HG03442 (cell line): ENCODE results near the gene MYO15A.

ENCODE experiments used
- ATAC-seq: cut with Tn5 transposase; IDR thresholded peaks from one replicate; pipeline ENCODE4 v1.9.1; 2021; ENCODE audit warnings: mild to moderate bottlenecking, moderate library complexity; ENCODE audit not compliant: unreplicated experiment

MYO15A gene

GRCh38 chr17:18129041-18129502, 20.5 kb downstream of the MYO15A start:
- no peak for ATAC-seq

GRCh38 chr17:18132711-18133110, 24.2 kb downstream of the MYO15A start:
- ATAC-seq: no peak

- no peak for ATAC-seq
Measured at GRCh38 chr17:18136357-18136756, 27.8 kb downstream of the MYO15A start.

- no peak for ATAC-seq
Measured at GRCh38 chr17:18138065-18138749, 29.7 kb downstream of the MYO15A start.

- no peak for ATAC-seq
Measured at GRCh38 chr17:18139092-18139491, 30.5 kb downstream of the MYO15A start.

- ATAC-seq: no peak
Measured at GRCh38 chr17:18139498-18139897, 30.9 kb downstream of the MYO15A start.

- no peak for ATAC-seq
Measured at GRCh38 chr17:18139949-18140348, 31.4 kb downstream of the MYO15A start.

- ATAC-seq: no peak
Measured at GRCh38 chr17:18140648-18141047, 32.1 kb downstream of the MYO15A start.

GRCh38 chr17:18141210-18141803, 32.8 kb downstream of the MYO15A start:
- ATAC-seq: no peak

- ATAC-seq: no peak
Measured at GRCh38 chr17:18142417-18142816, 33.9 kb downstream of the MYO15A start.

DNA sequence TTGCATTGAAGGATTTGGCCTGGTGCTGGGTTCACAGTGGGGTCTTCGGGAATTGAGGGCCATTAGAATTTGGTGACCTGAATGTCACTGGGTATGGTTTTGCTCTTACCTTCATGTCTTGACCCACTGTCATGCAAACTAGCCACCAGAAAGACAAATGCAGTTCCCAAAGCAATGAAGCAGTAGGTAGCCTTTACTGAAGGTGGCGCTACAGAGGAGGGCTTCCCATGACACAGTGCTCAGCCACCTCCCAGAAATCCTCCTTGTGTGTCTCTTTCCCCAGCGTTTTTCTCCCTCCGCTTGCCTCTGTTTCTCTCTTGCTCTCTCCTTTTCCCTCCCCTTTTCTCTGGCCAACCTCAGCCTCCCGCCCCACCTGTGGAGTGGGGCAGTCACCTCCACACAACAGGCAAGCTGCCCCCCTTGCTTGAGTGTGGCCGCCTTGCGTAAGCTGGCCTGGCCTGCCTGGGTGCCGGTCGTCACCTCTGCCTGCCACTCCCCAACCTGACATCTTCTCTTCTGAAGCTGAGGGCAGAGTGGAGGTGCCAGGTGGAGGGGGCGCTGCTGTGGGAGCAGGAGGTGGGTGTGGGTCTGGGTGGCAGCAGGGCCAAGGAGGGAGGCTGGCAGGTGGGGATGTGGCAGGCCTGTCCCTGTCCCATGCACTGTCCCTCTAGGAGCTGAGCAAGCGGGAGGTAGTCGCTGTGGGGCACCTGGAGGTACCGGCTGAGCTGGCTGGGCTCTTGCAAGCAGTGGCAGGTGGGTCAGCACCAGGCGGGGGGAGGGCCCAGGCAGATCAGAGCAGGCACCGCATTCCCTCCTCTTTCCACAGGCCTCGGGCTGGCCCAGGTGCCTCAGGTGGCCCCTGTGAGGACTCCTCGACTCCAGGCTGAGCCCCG, 34.7 kb downstream of the MYO15A start:
- ATAC-seq: no peak

DNA sequence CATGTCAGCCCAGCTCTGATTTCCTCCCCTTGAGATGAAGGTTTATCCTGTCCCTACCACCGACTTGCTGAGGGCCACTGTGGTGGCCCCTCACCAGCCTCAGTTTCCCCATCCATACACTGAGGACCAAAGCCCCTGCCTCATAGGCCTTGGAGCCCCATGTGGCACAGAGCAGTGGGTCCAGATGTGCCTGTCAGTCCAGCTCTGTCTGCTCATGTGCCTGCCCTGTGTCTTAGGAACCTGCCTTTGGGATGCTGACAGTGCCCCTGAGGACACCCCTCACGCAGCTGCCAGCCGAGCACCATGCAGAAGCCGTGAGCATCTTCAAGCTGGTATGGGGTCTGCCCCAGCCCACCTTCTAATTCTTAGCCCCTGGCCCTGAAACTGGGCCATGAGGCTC, 35.7 kb downstream of the MYO15A start:
- ATAC-seq: no peak

- no peak for ATAC-seq
Measured at GRCh38 chr17:18144855-18145254, 36.3 kb downstream of the MYO15A start.

DNA sequence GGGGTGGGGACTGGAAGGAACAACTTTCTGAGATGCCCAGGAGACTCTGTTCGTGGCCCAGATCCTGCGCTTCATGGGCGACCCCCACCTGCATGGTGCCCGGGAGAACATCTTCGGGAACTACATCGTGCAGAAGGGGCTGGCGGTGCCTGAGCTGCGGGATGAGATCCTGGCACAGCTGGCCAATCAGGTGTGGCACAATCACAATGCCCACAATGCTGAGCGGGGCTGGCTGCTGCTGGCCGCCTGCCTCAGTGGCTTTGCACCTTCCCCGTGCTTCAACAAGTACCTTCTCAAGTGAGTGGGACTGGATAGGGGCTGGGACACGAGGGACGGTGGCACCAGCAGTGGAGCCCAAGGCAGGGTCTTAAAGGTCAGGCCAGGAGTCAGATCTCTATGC, 37.3 kb downstream of the MYO15A start:
- no peak for ATAC-seq

DNA sequence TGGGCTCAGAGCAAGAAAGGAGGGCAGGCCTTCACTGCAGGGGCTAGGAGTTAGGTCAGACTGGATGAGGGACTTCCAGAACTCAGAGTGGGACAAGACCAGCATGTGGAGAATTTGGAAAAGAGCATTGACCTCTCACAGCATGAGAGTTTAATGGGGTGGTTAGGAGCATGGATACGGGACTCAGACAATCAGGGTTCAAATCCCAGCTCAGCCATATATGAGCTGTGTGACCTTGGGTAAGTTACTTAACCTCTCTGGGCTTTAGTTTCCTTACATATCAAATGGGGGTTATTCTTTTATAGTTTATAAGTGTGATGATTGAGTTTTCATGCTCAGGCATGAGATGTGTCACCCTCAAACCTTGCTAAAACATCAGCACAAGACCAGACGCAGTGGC, 37.7 kb downstream of the MYO15A start:
- ATAC-seq: no peak

- ATAC-seq: no peak
Measured at GRCh38 chr17:18146980-18147379, 38.4 kb downstream of the MYO15A start.

DNA sequence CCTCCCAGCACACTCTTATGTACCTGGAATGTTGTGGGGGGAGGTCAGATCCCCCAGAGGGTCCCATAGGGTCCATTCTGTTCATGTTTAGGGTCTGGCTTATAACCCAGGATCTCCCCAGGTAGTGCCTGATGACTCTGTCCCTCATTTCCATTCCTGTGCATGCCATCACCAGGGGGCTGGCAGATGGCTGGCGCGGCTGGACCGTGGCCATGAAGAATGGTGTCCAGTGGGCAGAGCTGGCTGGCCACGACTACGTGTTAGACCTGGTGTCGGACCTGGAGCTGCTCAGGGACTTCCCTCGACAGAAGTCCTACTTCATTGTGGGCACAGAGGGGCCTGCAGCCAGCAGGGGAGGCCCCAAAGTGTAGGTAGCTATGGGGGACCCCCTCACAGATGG, 40.0 kb downstream of the MYO15A start:
- no peak for ATAC-seq

DNA sequence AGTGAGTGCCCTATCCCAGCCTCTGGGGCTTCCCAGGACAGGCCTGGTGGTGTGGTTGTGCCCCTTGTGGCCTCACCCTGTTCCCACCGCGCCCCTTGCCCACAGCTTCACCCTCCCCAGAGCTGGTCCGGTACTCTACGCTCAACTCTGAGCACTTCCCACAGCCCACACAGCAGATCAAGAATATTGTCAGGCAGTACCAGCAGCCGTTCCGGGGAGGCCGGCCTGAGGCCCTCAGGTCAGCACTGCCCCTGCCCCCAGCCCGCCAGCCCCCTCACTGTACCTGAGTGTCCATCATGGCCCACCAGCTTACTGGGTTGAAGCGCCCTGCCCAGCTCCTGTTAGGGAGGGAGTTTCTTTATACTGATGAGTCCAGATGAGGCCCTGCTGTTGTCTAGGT, 42.7 kb downstream of the MYO15A start:
- no peak for ATAC-seq

GRCh38 chr17:18155179-18155578, 46.6 kb downstream of the MYO15A start:
- no peak for ATAC-seq

GRCh38 chr17:18156171-18156975, 47.8 kb downstream of the MYO15A start:
- no peak for ATAC-seq

DNA sequence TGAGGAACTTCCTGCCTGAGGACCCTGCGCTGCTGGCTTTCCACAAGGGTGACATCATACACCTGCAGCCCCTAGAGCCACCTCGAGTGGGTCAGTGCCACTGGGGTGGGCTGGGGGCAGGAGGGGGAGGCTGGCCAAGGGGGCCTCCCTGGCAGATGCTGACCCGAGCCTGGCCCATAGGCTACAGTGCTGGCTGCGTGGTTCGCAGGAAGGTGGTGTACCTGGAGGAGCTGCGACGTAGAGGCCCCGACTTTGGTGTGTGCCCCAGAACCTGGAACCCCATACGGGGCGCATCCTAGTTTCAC, 48.4 kb downstream of the MYO15A start:
- no peak for ATAC-seq
